Gastrocnemius medialis (tissue), 4 donors: ENCODE measurements around the gene PNPLA3.

Source experiments
- CTCF ChIP-seq, 5 experiments: fragments of 450-650 bp in 3 of 5; fragments of 200-600 bp in 2 of 5; sonication (generic) in 2 of 5; IDR thresholded peaks in 4 of 5; conservative IDR thresholded peaks in 1 of 5; 1 replicate in 4 of 5; 2 replicates in 1 of 5; pipeline ENCODE4 v1.5.1; 2016 to 2019; ENCODE audit warnings: antibody characterized with exemption in 5 of 5, mild to moderate bottlenecking in 3 of 5, moderate library complexity in 3 of 5
- POLR2A ChIP-seq, 2 donors: fragments of 450-650 bp; IDR thresholded peaks; one replicate each; pipeline ENCODE4 v1.6.1; 2017; ENCODE audit warnings: antibody characterized with exemption in 2 of 2, mild to moderate bottlenecking in 2 of 2, moderate library complexity in 2 of 2

GRCh38 chr22:43990044-43990443 is 66.4 kb downstream of the PNPLA3 start:
- TF ChIP-seq CTCF (IDR thresholded peaks at IDR 0.05 in 4 of 5, conservative IDR thresholded peaks at IDR 0.05 in 1 of 5) (no peak), POLR2A (IDR thresholded peaks at IDR 0.05) (no peak)
